GM23248 (cell line): ENCODE results near the gene GZMB.

Source experiments
- EZH2 ChIP-seq: fragments of 200-600 bp; sonication (generic); IDR thresholded peaks from 2 replicates; pipeline ENCODE4 v1.6.1; 2018; ENCODE audit warnings: antibody characterized with exemption, mild to moderate bottlenecking; ENCODE audit not compliant: insufficient read depth, poor library complexity, severe bottlenecking
- EZH2phosphoT487 ChIP-seq: fragments of 200-600 bp; sonication (generic); IDR thresholded peaks from 2 replicates; pipeline ENCODE4 v1.6.1; 2018; ENCODE audit warnings: antibody characterized with exemption, moderate library complexity, mild to moderate bottlenecking, low read depth; ENCODE audit not compliant: insufficient read depth

DNA sequence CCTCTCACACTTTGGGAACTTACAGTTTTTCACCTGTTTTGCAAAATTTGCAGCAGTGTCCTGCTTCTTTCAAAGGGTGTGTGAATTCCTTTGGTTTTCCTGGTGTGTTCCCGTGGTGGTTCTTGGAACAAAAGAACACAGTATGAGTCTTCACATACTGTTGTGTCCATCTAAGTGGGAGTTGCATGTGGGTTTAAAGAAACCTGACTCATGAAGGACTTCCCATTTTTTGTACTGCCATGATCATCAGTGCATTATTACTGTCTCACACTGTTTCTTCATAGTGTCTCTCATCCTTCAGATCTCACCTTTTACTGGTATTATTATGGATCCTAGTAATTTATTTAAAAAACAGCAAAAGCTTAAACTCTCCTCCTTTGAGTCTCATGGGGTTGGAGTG, 20.7 kb downstream of the GZMB start:
- TF ChIP-seq EZH2: no peak
- TF ChIP-seq EZH2phosphoT487: no peak
